Natural killer cell (primary cell): Measurements from ENCODE around the gene GABARAPL1. TPM values are rescaled to one million over a fixed set of nuclear protein-coding genes. Genes with fewer than 3 reads are reported as not detected.

Experiments used
- ATAC-seq, 3 donors: fragments of 150-1000 bp in 2 of 3; fragments of 200-7000 bp in 1 of 3; cut with Tn5 transposase; 1 replicate in 1 of 3; 2 replicates in 2 of 3; pipeline ENCODE4 v1.10.0; 2021; ENCODE audit warnings: mild to moderate bottlenecking in 2 of 3, moderate library complexity in 2 of 3
- DNase-seq, 2 donors: peaks; one replicate each; pipeline versions ENCODE4 v3.0.0 to v3.0.0-alpha.2; 2013 to 2021; ENCODE audit warnings: mixed read lengths in 1 of 2
- H3K27ac ChIP-seq: one replicate; pipeline ENCODE4 v1.5.1; 2013; ENCODE audit warnings: mild to moderate bottlenecking, low read length
- H3K27me3 ChIP-seq: one replicate; pipeline ENCODE4 v1.6.1; 2013; ENCODE audit warnings: low read length; ENCODE audit not compliant: control insufficient read depth, insufficient read depth
- H3K36me3 ChIP-seq: one replicate; pipeline ENCODE4 v1.6.1; 2013; ENCODE audit warnings: low read length; ENCODE audit not compliant: control insufficient read depth, insufficient read depth
- H3K4me1 ChIP-seq: one replicate; pipeline ENCODE4 v1.6.1; 2013; ENCODE audit warnings: low read length; ENCODE audit not compliant: control insufficient read depth, insufficient read depth
- H3K4me3 ChIP-seq: one replicate; pipeline ENCODE4 v1.5.1; 2013; ENCODE audit warnings: low read length
- H3K9me3 ChIP-seq: one replicate; pipeline ENCODE4 v1.6.1; 2013; ENCODE audit warnings: low read length; ENCODE audit not compliant: control insufficient read depth, insufficient read depth
- H3K27ac Mint-ChIP-seq, 2 donors: one replicate each; pipeline ENCODE4 v1.8.0; 2022; ENCODE audit warnings: mild to moderate bottlenecking in 2 of 2, mixed read lengths in 2 of 2, moderate library complexity in 1 of 2
- H3K27me3 Mint-ChIP-seq, 2 donors: one replicate each; pipeline ENCODE4 v1.8.0; 2022; ENCODE audit warnings: low read depth in 2 of 2, mixed read lengths in 2 of 2
- H3K36me3 Mint-ChIP-seq: one replicate; pipeline ENCODE4 v1.8.0; 2022; ENCODE audit warnings: mixed read lengths
- H3K4me1 Mint-ChIP-seq, 2 donors: one replicate each; pipeline ENCODE4 v1.8.0; 2022; ENCODE audit warnings: mixed read lengths in 2 of 2
- H3K4me3 Mint-ChIP-seq: one replicate; pipeline ENCODE4 v1.8.0; 2022; ENCODE audit warnings: mild to moderate bottlenecking, moderate library complexity, mixed read lengths
- H3K9me3 Mint-ChIP-seq, 2 donors: one replicate each; pipeline ENCODE4 v1.8.0; 2022; ENCODE audit warnings: mixed read lengths in 2 of 2
- CTCF ChIP-seq: fragments of 200-600 bp; IDR thresholded peaks from one replicate; pipeline ENCODE4 v1.8.0; 2022; ENCODE audit warnings: antibody characterized with exemption
- WGBS: methylation state at CpG from one replicate; pipeline ENCODE4 v1.1.7; 2013; ENCODE audit warnings: missing lambda C conversion rate; ENCODE audit not compliant: insufficient coverage; 5-methylcytosine and 5-hydroxymethylcytosine counted together
- intact Hi-C: fragments of 100-400 bp; cut with micrococcal nuclease; formaldehyde crosslinking; loops from one replicate; pipeline ENCODE4 v1.14.2; 2022
- total RNA-seq, 4 donors: library from RNA; stranded (reverse); fragments of 120-200 nt in 1 of 4; gene quantifications; one replicate each; pipeline versions ENCODE4 v1.2.3 to v1.2.4, GENCODE V29; 2013 to 2022

The GABARAPL1 gene
- total RNA-seq, 3 donors from 2014 or later (not counting 1 experiment from before 2014, with no cell fraction given) = 157 to 233 (median 160) TPM

- H3K4me3 ChIP-seq = no peak overlapping the region
- H3K4me3 Mint-ChIP-seq = no peak overlapping the region
- DNase-seq (no peak), ATAC-seq (no peak)
- H3K4me1 Mint-ChIP-seq = no peaks in the 10 kb centered on the region
- intact Hi-C loops = no loop called here
- H3K9me3 ChIP-seq = no peaks in the 10 kb centered on the region
- no peaks in the 10 kb centered on the region for H3K36me3 Mint-ChIP-seq
- H3K27ac ChIP-seq = no peak overlapping the region
- H3K27me3 Mint-ChIP-seq = peaks cover 19 to 32% of the 10 kb centered on the region in 2 donors
- no peak for TF ChIP-seq CTCF
- H3K27ac Mint-ChIP-seq = no peak overlapping the region
- no peaks in the 10 kb centered on the region for H3K27me3 ChIP-seq
- no peaks in the 10 kb centered on the region for H3K36me3 ChIP-seq
- WGBS = 86% methylated on average over 2 of the region's 3 CpGs
- H3K9me3 Mint-ChIP-seq = no peaks in the 10 kb centered on the region
- peaks cover 3% of the 10 kb centered on the region for H3K4me1 ChIP-seq
These were observed 43.6 kb upstream of the GABARAPL1 start for GRCh38 chr12:10169104-10169503.

GRCh38 chr12:10170216-10170615 is 42.5 kb upstream of the GABARAPL1 start:
- H3K36me3 ChIP-seq = no peaks in the 10 kb centered on the region
- no peaks in the 10 kb centered on the region for H3K27me3 ChIP-seq
- ATAC-seq = no peak
- Mint-ChIP-seq H3K27ac (no peak overlapping the region), H3K36me3 (no peaks in the 10 kb centered on the region), H3K4me3 (no peak overlapping the region), H3K9me3 (no peaks in the 10 kb centered on the region), H3K4me1 (no peaks in the 10 kb centered on the region), H3K27me3 (peaks cover 21 to 42% of the 10 kb centered on the region in 2 donors)
- no peak for DNase-seq
- peaks cover 3% of the 10 kb centered on the region for H3K4me1 ChIP-seq
- H3K27ac ChIP-seq = no peak overlapping the region
- intact Hi-C loops = no loop called here
- no peaks in the 10 kb centered on the region for H3K9me3 ChIP-seq
- no peak for TF ChIP-seq CTCF
- WGBS = 77% methylated on average over 5 of the region's 5 CpGs
- H3K4me3 ChIP-seq = no peak overlapping the region

GRCh38 chr12:10171973-10172728 is 40.5 kb upstream of the GABARAPL1 start, which contains the start of gene OLR1:
OLR1 (minus strand) TSS chr12:10172132; CDS start chr12:10172077, 55 bp downstream.
- WGBS = 89% methylated on average over 6 of the region's 7 CpGs
- H3K9me3 ChIP-seq = no peaks in the 10 kb centered on the region
- no peaks in the 10 kb centered on the region for H3K4me1 Mint-ChIP-seq
- H3K27me3 Mint-ChIP-seq = peaks cover 22 to 42% of the 10 kb centered on the region in 2 donors
- no peak within 1 kb of the TSS for H3K4me3 Mint-ChIP-seq
- no peak within 1 kb of the TSS for H3K4me3 ChIP-seq
- no peaks in the 10 kb centered on the region for H3K36me3 ChIP-seq
- ATAC-seq (no peak), DNase-seq (no peak)
- H3K27ac ChIP-seq = no peak within 1 kb of the TSS
- H3K4me1 ChIP-seq = peaks cover under 1% of the 10 kb centered on the region
- H3K27me3 ChIP-seq = no peaks in the 10 kb centered on the region
- intact Hi-C loops = no loop called here
- H3K9me3 Mint-ChIP-seq = no peaks in the 10 kb centered on the region
- no peak within 1 kb of the TSS for H3K27ac Mint-ChIP-seq
- TF ChIP-seq CTCF = no peak
- no peaks in the 10 kb centered on the region for H3K36me3 Mint-ChIP-seq
